ENCODE data around the gene ACAA2. TPM values are rescaled to one million over a fixed set of nuclear protein-coding genes. Genes with fewer than 3 reads are reported as not detected.

Gene ACAA2
- total and polyA plus RNA-seq, 2 of the 8 experiments (the other 6 are each of a cell fraction or from before 2014, with no cell fraction given) = 63.4 to 151 TPM

DNA sequence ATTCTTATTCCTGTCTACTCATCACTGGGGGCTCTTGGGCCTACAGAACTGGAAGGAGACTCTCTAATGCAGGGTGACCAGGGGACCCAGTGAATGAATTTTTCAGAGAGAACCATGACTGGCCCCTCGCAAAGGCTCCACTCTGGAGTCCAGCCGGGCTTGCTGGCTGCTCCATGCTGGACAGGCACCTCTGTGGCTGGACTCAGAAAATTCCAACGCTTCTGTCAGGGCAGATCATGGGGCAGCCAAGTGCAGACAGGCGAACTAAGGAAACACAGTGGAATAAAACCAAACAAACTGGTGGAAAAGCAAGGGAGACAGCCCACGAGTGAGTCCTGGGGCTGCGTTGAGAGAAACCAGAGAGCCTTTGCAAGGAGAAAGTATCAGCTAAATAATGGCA, 57.2 kb downstream of the ACAA2 start (continued):
- no peak for TF ChIP-seq KDM1A (IDR thresholded peaks at IDR 0.05; ENCODE audit: borderline replicate concordance, low read length)
- TF ChIP-seq, protein P1, sequence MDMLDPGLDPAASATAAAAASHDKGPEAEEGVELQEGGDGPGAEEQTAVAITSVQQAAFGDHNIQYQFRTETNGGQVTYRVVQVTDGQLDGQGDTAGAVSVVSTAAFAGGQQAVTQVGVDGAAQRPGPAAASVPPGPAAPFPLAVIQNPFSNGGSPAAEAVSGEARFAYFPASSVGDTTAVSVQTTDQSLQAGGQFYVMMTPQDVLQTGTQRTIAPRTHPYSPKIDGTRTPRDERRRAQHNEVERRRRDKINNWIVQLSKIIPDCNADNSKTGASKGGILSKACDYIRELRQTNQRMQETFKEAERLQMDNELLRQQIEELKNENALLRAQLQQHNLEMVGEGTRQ (IDR thresholded peaks at IDR 0.05; ENCODE audit: low read length) = no peak
- no peak for TF ChIP-seq PHF8 (conservative IDR thresholded peaks at IDR 0.05; ENCODE audit: low read depth, low read length)
- no peak for TF ChIP-seq HDAC6 (IDR thresholded peaks at IDR 0.05; ENCODE audit: low read depth, low read length)
